GM23248 (cell line): ENCODE data around the gene UNC5C.

Source experiments
- EZH2 ChIP-seq: fragments of 200-600 bp; sonication (generic); IDR thresholded peaks from 2 replicates; pipeline ENCODE4 v1.6.1; 2018; ENCODE audit warnings: antibody characterized with exemption, mild to moderate bottlenecking; ENCODE audit not compliant: insufficient read depth, poor library complexity, severe bottlenecking
- EZH2phosphoT487 ChIP-seq: fragments of 200-600 bp; sonication (generic); IDR thresholded peaks from 2 replicates; pipeline ENCODE4 v1.6.1; 2018; ENCODE audit warnings: antibody characterized with exemption, moderate library complexity, mild to moderate bottlenecking, low read depth; ENCODE audit not compliant: insufficient read depth

DNA sequence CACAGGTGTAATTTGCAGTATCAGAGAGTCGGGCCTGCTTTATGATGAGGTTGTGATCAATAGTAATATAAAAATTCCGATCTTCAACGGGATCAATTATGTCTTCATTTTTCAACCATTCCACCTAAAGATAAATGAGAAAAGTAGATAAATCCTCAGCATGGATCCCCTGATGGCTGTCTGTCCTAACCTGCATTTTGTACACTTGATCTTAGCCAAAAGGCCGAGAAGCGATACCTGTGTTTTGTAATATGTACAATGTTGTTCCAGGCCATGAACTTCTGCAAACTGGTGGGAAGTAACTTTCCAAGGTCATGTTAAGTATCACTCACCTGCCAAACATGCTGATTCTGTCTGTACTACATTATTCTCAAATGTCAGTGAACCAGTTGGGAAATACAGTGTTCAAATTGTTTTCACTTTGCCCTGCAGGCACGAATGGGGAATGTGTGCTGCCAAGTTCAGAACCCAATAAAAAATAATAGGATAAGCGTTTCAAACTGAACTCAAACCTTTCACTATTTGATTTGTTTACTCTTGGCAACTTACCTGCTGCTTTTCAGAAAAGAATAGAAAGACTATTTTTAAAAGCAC is 298.1 kb downstream of the UNC5C start:
- TF ChIP-seq EZH2 (no peak), EZH2phosphoT487 (no peak)
